Spleen (tissue), 7 donors: Measurements from ENCODE around the gene HGF.

ENCODE experiments used
- POLR2A ChIP-seq, 3 donors: fragments of 450-650 bp; IDR thresholded peaks; one replicate each; pipeline ENCODE4 v1.5.1; 2017; ENCODE audit warnings: antibody characterized with exemption in 3 of 3, mild to moderate bottlenecking in 1 of 3
- POLR2AphosphoS5 ChIP-seq, 3 donors: sonication (generic); formaldehyde crosslinking; IDR thresholded peaks; one replicate each; pipeline ENCODE4 v1.5.1; 2017; ENCODE audit warnings: antibody characterized with exemption in 3 of 3
- TF ChIP-seq, protein P1 (sequence below), 11 experiments: fragments of 200-600 bp in 7 of 11; fragments of 450-650 bp in 4 of 11; sonication (generic) in 4 of 11; IDR thresholded peaks in 8 of 11; conservative IDR thresholded peaks in 3 of 11; 1 replicate in 7 of 11; 2 replicates in 4 of 11; pipeline versions ENCODE4 v1.4.0 to v1.8.0; 2016 to 2021; ENCODE audit warnings: antibody characterized with exemption in 11 of 11, inconsistent platforms in 4 of 11, mild to moderate bottlenecking in 1 of 11
- donor health status: DM: no; HTN: no; CAD: no; lungs with moderate emphysema.
- donor health status: DM: no; HTN: no; CAD: no.
- donor health status: DM: no; HTN: no; CAD: no.

DNA sequence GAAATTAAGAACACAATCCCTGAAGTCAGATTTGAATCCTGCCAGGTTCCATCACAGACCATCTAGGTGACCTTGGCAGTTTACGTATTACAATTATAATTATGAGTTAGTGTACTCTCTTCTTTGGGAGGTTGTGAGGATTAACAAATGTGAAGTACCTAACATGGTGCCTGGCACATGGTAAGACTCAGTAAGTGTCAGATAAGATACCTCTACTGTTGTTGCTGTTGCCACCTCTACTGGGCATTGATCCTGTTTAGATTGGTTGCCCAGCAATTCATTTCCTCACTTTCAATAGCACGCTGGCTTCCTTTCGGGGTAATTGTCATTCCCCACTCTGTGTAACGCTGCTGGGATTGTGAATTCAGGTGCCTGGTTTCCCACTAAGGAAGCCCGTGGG lies 31.7 kb upstream of the HGF start:
- TF ChIP-seq, protein P1, sequence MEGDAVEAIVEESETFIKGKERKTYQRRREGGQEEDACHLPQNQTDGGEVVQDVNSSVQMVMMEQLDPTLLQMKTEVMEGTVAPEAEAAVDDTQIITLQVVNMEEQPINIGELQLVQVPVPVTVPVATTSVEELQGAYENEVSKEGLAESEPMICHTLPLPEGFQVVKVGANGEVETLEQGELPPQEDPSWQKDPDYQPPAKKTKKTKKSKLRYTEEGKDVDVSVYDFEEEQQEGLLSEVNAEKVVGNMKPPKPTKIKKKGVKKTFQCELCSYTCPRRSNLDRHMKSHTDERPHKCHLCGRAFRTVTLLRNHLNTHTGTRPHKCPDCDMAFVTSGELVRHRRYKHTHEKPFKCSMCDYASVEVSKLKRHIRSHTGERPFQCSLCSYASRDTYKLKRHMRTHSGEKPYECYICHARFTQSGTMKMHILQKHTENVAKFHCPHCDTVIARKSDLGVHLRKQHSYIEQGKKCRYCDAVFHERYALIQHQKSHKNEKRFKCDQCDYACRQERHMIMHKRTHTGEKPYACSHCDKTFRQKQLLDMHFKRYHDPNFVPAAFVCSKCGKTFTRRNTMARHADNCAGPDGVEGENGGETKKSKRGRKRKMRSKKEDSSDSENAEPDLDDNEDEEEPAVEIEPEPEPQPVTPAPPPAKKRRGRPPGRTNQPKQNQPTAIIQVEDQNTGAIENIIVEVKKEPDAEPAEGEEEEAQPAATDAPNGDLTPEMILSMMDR (IDR thresholded peaks at IDR 0.05 in 8 of 11, conservative IDR thresholded peaks at IDR 0.05 in 3 of 11), result no peak
- no peak for TF ChIP-seq POLR2A (IDR thresholded peaks at IDR 0.05)
- TF ChIP-seq POLR2AphosphoS5 (IDR thresholded peaks at IDR 0.05), result no peak
